ENCODE data around the gene DGKZ. TPM values are rescaled to one million over a fixed set of nuclear protein-coding genes. Genes with fewer than 3 reads are reported as not detected.

DGKZ gene
- total and polyA plus RNA-seq, 2 of the 13 experiments (the other 11 are each of a cell fraction or from before 2014, with no cell fraction given) = 15.8 to 20.7 TPM

DNA sequence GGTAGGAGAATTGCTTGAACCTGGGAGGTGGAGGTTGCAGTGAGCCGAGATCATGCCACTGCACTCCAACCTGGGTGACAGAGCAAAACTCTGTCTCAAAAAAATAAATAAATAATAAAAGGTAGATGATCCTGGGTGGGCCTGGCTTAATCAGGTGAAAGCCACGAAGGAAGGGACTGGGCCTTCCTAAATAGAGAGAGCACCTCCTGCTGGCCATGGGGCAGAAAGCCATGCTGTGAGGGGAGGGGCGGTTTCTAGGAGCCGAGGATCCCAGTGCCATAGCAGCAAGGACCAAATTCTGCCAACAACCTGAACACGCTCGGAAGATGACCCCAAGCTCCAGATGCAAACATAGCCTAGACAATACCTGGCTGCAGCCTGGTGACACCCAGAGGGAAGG lies 24.5 kb upstream of the DGKZ start:
- POLR2A ChIA-PET = no interaction called here
- Histone ChIP-seq H3K9me3 (ENCODE audit: low read length) (no peaks in the 10 kb centered on the region), H3K4me2 (ENCODE audit: low read depth, low read length) (no peak overlapping the region), H3K27ac (ENCODE audit: extremely low read length, insufficient read depth, low read length) (no peak overlapping the region), H4K20me1 (ENCODE audit: insufficient read depth, low read length) (no peaks in the 10 kb centered on the region), H3K9ac (ENCODE audit: insufficient read depth, low read depth, low read length) (no peak overlapping the region), H3K4me1 (ENCODE audit: insufficient read depth, low read length) (no peaks in the 10 kb centered on the region), H3K4me3 (replicated peaks in 1 of 3; ENCODE audit: insufficient read depth in 1 of 3, low read depth in 2 of 3, low read length in 3 of 3) (no peak overlapping the region), H3K36me3 (replicated peaks in 1 of 2; ENCODE audit: control insufficient read depth in 1 of 2, insufficient read depth in 2 of 2, low read length in 2 of 2) (no peaks in the 10 kb centered on the region), H2AFZ (ENCODE audit: low read length) (no peak overlapping the region), H3K27me3 (ENCODE audit: control insufficient read depth in 1 of 2, insufficient read depth in 2 of 2, low read length in 2 of 2) (peaks cover 2 to 45% of the 10 kb centered on the region in 2 experiments; a peak in 3 of 5 replicates), H3K79me2 (ENCODE audit: insufficient read depth, low read length) (no peaks in the 10 kb centered on the region)
- CTCF ChIA-PET (ENCODE audit: low intra/inter-chr PET ratio, low total read pairs) = no interaction called here
- 49% methylated on average over 6 of the region's 6 CpGs for WGBS (ENCODE audit: low lambda C conversion rate)
- no peak for FAIRE-seq
- ATAC-seq = no peak
- in situ Hi-C loops (cut with HindIII; ENCODE audit: extremely low pct_ligation_motif_present, low pct_unique_long_range_greater_than_20kb) = no loop called here
- TF ChIP-seq ZNF550 (CRISPR knock-in tag; IDR thresholded peaks at IDR 0.05; ENCODE audit: borderline replicate concordance) (no peak), SIN3B (IDR thresholded peaks at IDR 0.05; ENCODE audit: low read length) (no peak)
- intact Hi-C loops (cut with micrococcal nuclease; ENCODE audit: unreplicated experiment) = no loop called here
- no peak for DNase-seq (ENCODE audit: low spot score)
- BruUV-seq (replicated peaks) = no TSS peak

GRCh38 chr11:46326813-46327416 lies 20.3 kb upstream of the DGKZ start:
- in situ Hi-C loops (cut with HindIII; ENCODE audit: extremely low pct_ligation_motif_present, low pct_unique_long_range_greater_than_20kb) = no loop called here
- 17% methylated on average over 10 of the region's 10 CpGs for WGBS (ENCODE audit: low lambda C conversion rate)
- ATAC-seq = no peak
- H3K79me2 ChIP-seq (ENCODE audit: insufficient read depth, low read length) = no peaks in the 10 kb centered on the region
- FAIRE-seq = no peak
- no peak overlapping the region for H3K27ac ChIP-seq (ENCODE audit: extremely low read length, insufficient read depth, low read length)
- intact Hi-C loops (cut with micrococcal nuclease; ENCODE audit: unreplicated experiment) = no loop called here
- no peak overlapping the region for H3K9ac ChIP-seq (ENCODE audit: insufficient read depth, low read depth, low read length)
- H3K4me2 ChIP-seq (ENCODE audit: low read depth, low read length) = no peak overlapping the region
- ChIA-PET POLR2A (no interaction called here), CTCF (ENCODE audit: low intra/inter-chr PET ratio, low total read pairs) (no interaction called here)
- peaks cover 1% of the 10 kb centered on the region; the same call in 1 of the 2 replicates for H4K20me1 ChIP-seq (ENCODE audit: insufficient read depth, low read length)
- no peak for DNase-seq (ENCODE audit: low spot score)
- H3K4me1 ChIP-seq (ENCODE audit: insufficient read depth, low read length) = no peaks in the 10 kb centered on the region
- H3K36me3 ChIP-seq (replicated peaks in 1 of 2; ENCODE audit: control insufficient read depth in 1 of 2, insufficient read depth in 2 of 2, low read length in 2 of 2) = no peaks in the 10 kb centered on the region
- H3K4me3 ChIP-seq (replicated peaks in 1 of 3; ENCODE audit: insufficient read depth in 1 of 3, low read depth in 2 of 3, low read length in 3 of 3) = no peak overlapping the region
- peaks cover 11 to 56% of the 10 kb centered on the region in 2 experiments for H3K27me3 ChIP-seq (ENCODE audit: control insufficient read depth in 1 of 2, insufficient read depth in 2 of 2, low read length in 2 of 2)
- TF ChIP-seq ARNT2 (CRISPR knock-in tag; IDR thresholded peaks at IDR 0.05; ENCODE audit: low read depth) (no peak), ZNF605 (CRISPR knock-in tag; IDR thresholded peaks at IDR 0.05) (no peak), MYNN (CRISPR knock-in tag; IDR thresholded peaks at IDR 0.05; ENCODE audit: low read depth) (no peak), ZNF121 (CRISPR knock-in tag; IDR thresholded peaks at IDR 0.05) (peak; percentile 70), ZNF567 (CRISPR knock-in tag; IDR thresholded peaks at IDR 0.05; ENCODE audit: borderline replicate concordance) (no peak)
- TF ChIP-seq, protein P1, sequence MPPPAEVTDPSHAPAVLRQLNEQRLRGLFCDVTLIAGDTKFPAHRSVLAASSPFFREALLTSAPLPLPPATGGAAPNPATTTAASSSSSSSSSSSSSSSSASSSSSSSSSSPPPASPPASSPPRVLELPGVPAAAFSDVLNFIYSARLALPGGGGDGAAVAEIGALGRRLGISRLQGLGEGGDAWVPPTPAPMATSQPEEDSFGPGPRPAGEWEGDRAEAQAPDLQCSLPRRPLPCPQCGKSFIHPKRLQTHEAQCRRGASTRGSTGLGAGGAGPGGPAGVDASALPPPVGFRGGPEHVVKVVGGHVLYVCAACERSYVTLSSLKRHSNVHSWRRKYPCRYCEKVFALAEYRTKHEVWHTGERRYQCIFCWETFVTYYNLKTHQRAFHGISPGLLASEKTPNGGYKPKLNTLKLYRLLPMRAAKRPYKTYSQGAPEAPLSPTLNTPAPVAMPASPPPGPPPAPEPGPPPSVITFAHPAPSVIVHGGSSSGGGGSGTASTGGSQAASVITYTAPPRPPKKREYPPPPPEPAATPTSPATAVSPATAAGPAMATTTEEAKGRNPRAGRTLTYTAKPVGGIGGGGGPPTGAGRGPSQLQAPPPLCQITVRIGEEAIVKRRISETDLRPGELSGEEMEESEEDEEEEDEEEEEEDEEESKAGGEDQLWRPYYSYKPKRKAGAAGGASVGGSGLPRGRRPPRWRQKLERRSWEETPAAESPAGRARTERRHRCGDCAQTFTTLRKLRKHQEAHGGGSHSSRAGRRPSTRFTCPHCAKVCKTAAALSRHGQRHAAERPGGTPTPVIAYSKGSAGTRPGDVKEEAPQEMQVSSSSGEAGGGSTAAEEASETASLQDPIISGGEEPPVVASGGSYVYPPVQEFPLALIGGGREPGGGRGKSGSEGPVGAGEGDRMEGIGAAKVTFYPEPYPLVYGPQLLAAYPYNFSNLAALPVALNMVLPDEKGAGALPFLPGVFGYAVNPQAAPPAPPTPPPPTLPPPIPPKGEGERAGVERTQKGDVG (CRISPR knock-in tag; IDR thresholded peaks at IDR 0.05; ENCODE audit: borderline replicate concordance) = no peak
- H3K9me3 ChIP-seq (ENCODE audit: low read length) = no peaks in the 10 kb centered on the region
- BruUV-seq (replicated peaks) = no TSS peak
- no peak overlapping the region for H2AFZ ChIP-seq (ENCODE audit: low read length)

All from HepG2 (cell line).